Spleen (tissue), 11 donors: ENCODE results near the gene BABAM2. TPM values are rescaled to one million over a fixed set of nuclear protein-coding genes. Genes with fewer than 3 reads are reported as not detected.
A peak's percentile ranks its signal among the peaks of the same experiment; 100 is the strongest.

Experiments used
- DNase-seq: peaks from one replicate; pipeline ENCODE4 v3.0.0-alpha.2; 2020
- H3K27ac ChIP-seq, 8 donors: fragments of 200-600 bp; sonication (generic) in 7 of 8; 1 replicate in 4 of 8; 2 replicates in 4 of 8; pipeline versions ENCODE4 v1.5.0 to v1.8.0; 2016 to 2021; ENCODE audit warnings: inconsistent platforms in 4 of 8, mild to moderate bottlenecking in 4 of 8, moderate library complexity in 1 of 8
- H3K27me3 ChIP-seq, 7 donors: fragments of 200-600 bp; sonication (generic) in 6 of 7; replicated peaks in 1 of 7; 1 replicate in 4 of 7; 2 replicates in 3 of 7; pipeline versions ENCODE4 v1.5.0 to v1.8.0; 2016 to 2021; ENCODE audit warnings: inconsistent platforms in 3 of 7, mild to moderate bottlenecking in 1 of 7
- H3K36me3 ChIP-seq, 6 donors: fragments of 200-600 bp; sonication (generic) in 5 of 6; 1 replicate in 4 of 6; 2 replicates in 2 of 6; pipeline versions ENCODE4 v1.5.0 to v1.8.0; 2016 to 2021; ENCODE audit warnings: inconsistent platforms in 2 of 6
- H3K4me1 ChIP-seq, 6 donors: fragments of 200-600 bp; sonication (generic) in 5 of 6; 1 replicate in 3 of 6; 2 replicates in 3 of 6; pipeline versions ENCODE4 v1.5.0 to v1.8.0; 2016 to 2021; ENCODE audit warnings: inconsistent platforms in 3 of 6
- H3K4me3 ChIP-seq, 8 donors: fragments of 200-600 bp; sonication (generic) in 7 of 8; 1 replicate in 4 of 8; 2 replicates in 4 of 8; pipeline versions ENCODE4 v1.5.0 to v1.8.0; 2016 to 2021; ENCODE audit warnings: inconsistent platforms in 4 of 8, mild to moderate bottlenecking in 4 of 8, moderate library complexity in 2 of 8
- H3K9me3 ChIP-seq, 8 donors: fragments of 200-600 bp; sonication (generic) in 7 of 8; 1 replicate in 4 of 8; 2 replicates in 4 of 8; pipeline versions ENCODE4 v1.5.0 to v1.8.0; 2016 to 2021; ENCODE audit warnings: inconsistent platforms in 4 of 8
- CTCF ChIP-seq, 11 experiments: fragments of 200-600 bp in 7 of 11; fragments of 450-650 bp in 4 of 11; sonication (generic) in 4 of 11; IDR thresholded peaks in 8 of 11; conservative IDR thresholded peaks in 3 of 11; 1 replicate in 7 of 11; 2 replicates in 4 of 11; pipeline versions ENCODE4 v1.4.0 to v1.8.0; 2016 to 2021; ENCODE audit warnings: antibody characterized with exemption in 11 of 11, inconsistent platforms in 4 of 11, mild to moderate bottlenecking in 1 of 11
- POLR2A ChIP-seq, 3 donors: fragments of 450-650 bp; IDR thresholded peaks; one replicate each; pipeline ENCODE4 v1.5.1; 2017; ENCODE audit warnings: antibody characterized with exemption in 3 of 3, mild to moderate bottlenecking in 1 of 3
- POLR2AphosphoS5 ChIP-seq, 3 donors: sonication (generic); formaldehyde crosslinking; IDR thresholded peaks; one replicate each; pipeline ENCODE4 v1.5.1; 2017; ENCODE audit warnings: antibody characterized with exemption in 3 of 3
- WGBS, 5 donors: extraction: QIAGEN DNeasy Blood & Tissue Kit in 3 of 5; methylation state at CpG; one replicate each; pipeline versions ENCODE4 v1.1.5 to v1.1.7; 2013 to 2018; 5-methylcytosine and 5-hydroxymethylcytosine counted together
- intact Hi-C: fragments of 100-400 bp; cut with DNase I; formaldehyde crosslinking; loops from one replicate; pipeline ENCODE4 v1.15.0; 2023; ENCODE audit warnings: low total_unique reads
- polyA plus RNA-seq, 3 donors: library from polyadenylated mRNA; stranded (reverse); fragments of 200-250 nt; gene quantifications; one replicate each; pipeline ENCODE4 v1.2.1, GENCODE V29; 2013
- total RNA-seq, 7 donors: library from RNA; depleted of rRNA in 3 of 7; stranded (reverse); fragments of >200 nt in 3 of 7; fragmentation: NEBNext Ultra II Directional in 4 of 7; extraction: Animal tissue kit (Norgen Biotek cat#: 25700) in 4 of 7; gene quantifications; one replicate each; pipeline versions ENCODE4 v1.1.0 to v1.2.1, GENCODE V29; 2016 to 2021
- donor health status: healthy with polysubstance abuse.
- donor health status: DM: no; HTN: no; CAD: no; lungs with moderate emphysema.
- donor health status: DM: no; HTN: no; CAD: no.
- donor health status: Bipolar disorder and iron deficiency.
- donor health status: healthy.
- donor health status: DM: no; HTN: no; CAD: no.
- donor health status: DM: yes; HTN: yes; CAD: no.

BABAM2 gene
- total and polyA plus RNA-seq, 10 donors, result 16.1 to 70.1 (median 55.0) TPM

GRCh38 chr2:28210535-28210934 is 320.0 kb downstream of the BABAM2 start:
- no peak for DNase-seq
- 89 to 100% (median 96%) methylated on average over 1 of the region's 1 CpG for WGBS, 5 donors
- Histone ChIP-seq H3K27me3 (no peaks in the 10 kb centered on the region), H3K27ac (no peak overlapping the region), H3K4me1 (no peaks in the 10 kb centered on the region), H3K4me3 (no peak overlapping the region), H3K9me3 (no peaks in the 10 kb centered on the region), H3K36me3 (no peaks in the 10 kb centered on the region)
- no peak for TF ChIP-seq POLR2A (IDR thresholded peaks at IDR 0.05)
- no peak for TF ChIP-seq CTCF (IDR thresholded peaks at IDR 0.05 in 8 of 11, conservative IDR thresholded peaks at IDR 0.05 in 3 of 11)
- TF ChIP-seq POLR2AphosphoS5 (IDR thresholded peaks at IDR 0.05), result no peak
- intact Hi-C loops, result no loop called here

GRCh38 chr2:28216331-28216730 is 325.8 kb downstream of the BABAM2 start:
- H3K27me3 ChIP-seq, result no peaks in the 10 kb centered on the region
- H3K9me3 ChIP-seq, result no peaks in the 10 kb centered on the region
- no peaks in the 10 kb centered on the region for H3K36me3 ChIP-seq
- no peaks in the 10 kb centered on the region for H3K4me1 ChIP-seq
- no peak for DNase-seq
- intact Hi-C loops, result no loop called here
- WGBS, 5 donors, result 87 to 98% (median 92%) methylated on average over 2 of the region's 2 CpGs
- H3K4me3 ChIP-seq, result no peak overlapping the region
- no peak for TF ChIP-seq POLR2A (IDR thresholded peaks at IDR 0.05)
- no peak for TF ChIP-seq CTCF (IDR thresholded peaks at IDR 0.05 in 8 of 11, conservative IDR thresholded peaks at IDR 0.05 in 3 of 11)
- no peak for TF ChIP-seq POLR2AphosphoS5 (IDR thresholded peaks at IDR 0.05)
- H3K27ac ChIP-seq, result no peak overlapping the region

- no peaks in the 10 kb centered on the region for H3K9me3 ChIP-seq
- WGBS, 5 donors, result 93 to 98% (median 96%) methylated on average over 3 of the region's 3 CpGs
- H3K27ac ChIP-seq, result no peak overlapping the region
- DNase-seq, result no peak
- intact Hi-C loops, result no loop called here
- no peaks in the 10 kb centered on the region for H3K27me3 ChIP-seq
- H3K36me3 ChIP-seq, result peaks cover 0 to 6% (median 0%) of the 10 kb centered on the region in 6 donors
- no peak overlapping the region for H3K4me3 ChIP-seq
- H3K4me1 ChIP-seq, result no peaks in the 10 kb centered on the region
- TF ChIP-seq POLR2AphosphoS5 (IDR thresholded peaks at IDR 0.05) (no peak), CTCF (IDR thresholded peaks at IDR 0.05 in 8 of 11, conservative IDR thresholded peaks at IDR 0.05 in 3 of 11) (no peak), POLR2A (IDR thresholded peaks at IDR 0.05) (no peak)
Observed at GRCh38 chr2:28217042-28217740, 326.7 kb downstream of the BABAM2 start.

GRCh38 chr2:28219138-28219537 is 328.6 kb downstream of the BABAM2 start:
- WGBS, 5 donors, result 86 to 92% (median 91%) methylated on average over 4 of the region's 4 CpGs
- TF ChIP-seq POLR2A (IDR thresholded peaks at IDR 0.05), result no peak
- no peak for TF ChIP-seq POLR2AphosphoS5 (IDR thresholded peaks at IDR 0.05)
- TF ChIP-seq CTCF (IDR thresholded peaks at IDR 0.05 in 8 of 11, conservative IDR thresholded peaks at IDR 0.05 in 3 of 11), result no peak
- H3K9me3 ChIP-seq, result no peaks in the 10 kb centered on the region
- intact Hi-C loops, result no loop called here
- peaks cover 0 to 10% (median 0%) of the 10 kb centered on the region in 6 donors for H3K36me3 ChIP-seq
- no peaks in the 10 kb centered on the region for H3K27me3 ChIP-seq
- peaks cover 0 to 13% (median 0%) of the 10 kb centered on the region in 6 donors for H3K4me1 ChIP-seq
- H3K27ac ChIP-seq, result peak overlapping the region in 1 of 8 donors; percentile 9
- no peak for DNase-seq
- H3K4me3 ChIP-seq, result no peak overlapping the region
